HL-60/S4 (cell line): ENCODE data around the gene HP1BP3.

ENCODE experiments used
- in situ Hi-C: fragments of 300-500 bp; cut with MboI; formaldehyde crosslinking; loops from 2 replicates; pipeline ENCODE4 v1.14.3; 2022; ENCODE audit warnings: low sequenced_read_pairs

HP1BP3 gene

GRCh38 chr1:20695515-20695914 lies 91.6 kb downstream of the HP1BP3 start:
- in situ Hi-C loops, result loop anchor here (10.0 kb wide), 1 partner anchor 509 kb away; no protein-coding TSS in a partner anchor

- in situ Hi-C loops, result loop anchor here (10.0 kb wide), 1 partner anchor 511 kb away; no protein-coding TSS in a partner anchor
These were observed 93.5 kb downstream of the HP1BP3 start for GRCh38 chr1:20693623-20694022.
